K562 (cell line): ENCODE data around the gene CRB2. TPM values are rescaled to one million over a fixed set of nuclear protein-coding genes. Genes with fewer than 3 reads are reported as not detected.
A peak's percentile ranks its signal among the peaks of the same experiment; 100 is the strongest.

Experiments used
- ATAC-seq: fragments of 200-7000 bp; cut with Tn5 transposase; 3 replicates; pipeline ENCODE4 v1.9.1; 2020; ENCODE audit warnings: moderate library complexity
- BruUV-seq: library from RNA; stranded (reverse); fragments of 400-500 nt; replicated peaks from 2 replicates; lab custom pipeline; 2021; lab: Mats Ljungman, UMichigan
- CTCF ChIA-PET: fragments of 300-600 bp; formaldehyde crosslinking; extraction: SDS; loops from one replicate; lab custom pipeline; 2021; ENCODE audit warnings: low intra/inter-chr PET ratio; lab: Yijun Ruan, JAX
- POLR2A ChIA-PET: fragments of 300-600, 350-650 bp; sonication (Branson Sonifier 250); formaldehyde crosslinking; extraction: SDS; loops from one replicate; lab custom pipeline; 2021; ENCODE audit warnings: antibody characterized with exemption, inconsistent platforms; lab: Yijun Ruan, JAX
- DNase-seq, 4 experiments: peaks; one replicate each; pipeline versions ENCODE4 v3.0.0 to v3.0.0-alpha.2; 2011 to 2018; ENCODE audit warnings: low spot score in 3 of 4, mixed read lengths in 3 of 4; ENCODE audit errors: extremely low read depth in 1 of 4
- FAIRE-seq: peaks from 2 replicates; lab custom pipeline; 2011; peaks lifted over from hg19 to GRCh38; lab: Jason Lieb, UNC
- H2AFZ ChIP-seq: 2 replicates; pipeline ENCODE4 v1.6.0; 2011; ENCODE audit warnings: low read depth, low read length, control low read depth, inconsistent platforms
- H3K27ac ChIP-seq: fragments of 200-600 bp; 3 replicates; pipeline ENCODE4 v1.8.0; 2011; ENCODE audit warnings: low read depth, mild to moderate bottlenecking, control low read depth, inconsistent platforms, low read length, moderate library complexity, mixed read lengths; ENCODE audit errors: extremely low read depth
- H3K27me3 ChIP-seq, 2 experiments: fragments of 300-600 bp in 1 of 2; 2 replicates in 1 of 2; 3 replicates in 1 of 2; pipeline versions ENCODE4 v1.6.0 to v1.8.0; 2011; ENCODE audit warnings: inconsistent platforms in 2 of 2, low read length in 2 of 2, mild to moderate bottlenecking in 1 of 2, mixed read lengths in 1 of 2, moderate library complexity in 1 of 2; ENCODE audit not compliant: control insufficient read depth in 2 of 2, insufficient read depth in 2 of 2
- H3K36me3 ChIP-seq: fragments of 300-600 bp; 3 replicates; pipeline ENCODE4 v1.8.0; 2011; ENCODE audit warnings: mild to moderate bottlenecking, low read length, inconsistent platforms; ENCODE audit not compliant: control insufficient read depth, insufficient read depth
- H3K4me1 ChIP-seq, 2 experiments: fragments of 200-600 bp in 1 of 2; replicated peaks in 1 of 2; 2 replicates in 1 of 2; 3 replicates in 1 of 2; pipeline versions ENCODE4 v1.5.1 to v1.8.0; 2011; ENCODE audit warnings: inconsistent platforms in 2 of 2, low read length in 2 of 2, mild to moderate bottlenecking in 1 of 2, mixed read lengths in 1 of 2, moderate library complexity in 1 of 2; ENCODE audit not compliant: control insufficient read depth in 2 of 2, insufficient read depth in 2 of 2
- H3K4me2 ChIP-seq: 2 replicates; pipeline ENCODE4 v1.6.1; 2011; ENCODE audit warnings: low read length, control low read depth, inconsistent platforms, mixed read lengths; ENCODE audit not compliant: insufficient read depth
- H3K4me3 ChIP-seq: fragments of 200-600 bp; sonication (generic), shearing (Covaris generic); 2 replicates; pipeline ENCODE4 v1.5.1; 2016; ENCODE audit warnings: control low read depth, inconsistent platforms
- H3K79me2 ChIP-seq: fragments of 200-600 bp; 3 replicates; pipeline ENCODE4 v1.8.0; 2011; ENCODE audit warnings: low read length, inconsistent platforms; ENCODE audit not compliant: control insufficient read depth, insufficient read depth
- H3K9ac ChIP-seq, 2 experiments: 2 replicates each; pipeline versions ENCODE4 v1.6.0 to v1.6.1; 2011; ENCODE audit warnings: low read depth in 2 of 2, low read length in 2 of 2, control low read depth in 1 of 2, inconsistent platforms in 1 of 2, mild to moderate bottlenecking in 1 of 2, mixed read lengths in 1 of 2; ENCODE audit not compliant: insufficient read depth in 1 of 2
- H3K9me1 ChIP-seq: one replicate; pipeline ENCODE4 v1.6.0; 2011; ENCODE audit warnings: inconsistent platforms, mild to moderate bottlenecking, low read length, moderate library complexity; ENCODE audit not compliant: control insufficient read depth, insufficient read depth
- H3K9me3 ChIP-seq: replicated peaks from 2 replicates; pipeline ENCODE4 v1.5.1; 2011; ENCODE audit warnings: low read depth, low read length, inconsistent platforms; ENCODE audit not compliant: control insufficient read depth, insufficient read depth
- H4K20me1 ChIP-seq: replicated peaks from 2 replicates; pipeline ENCODE4 v1.6.1; 2011; ENCODE audit warnings: low read length, inconsistent platforms, mixed read lengths; ENCODE audit not compliant: control insufficient read depth, insufficient read depth
- BRCA1 ChIP-seq, 2 experiments: fragments of 450-650 bp in 1 of 2; sonication (generic) in 1 of 2; formaldehyde crosslinking in 1 of 2; IDR thresholded peaks; 2 replicates each; pipeline versions ENCODE4 v1.5.0 to v1.6.1; 2017 to 2020; ENCODE audit warnings: mild to moderate bottlenecking in 1 of 2, missing genetic modification reagents in 1 of 2
- CC2D1A ChIP-seq: fragments of 450-650 bp; IDR thresholded peaks from 2 replicates; pipeline ENCODE4 v1.6.1; 2017; ENCODE audit warnings: mild to moderate bottlenecking
- MAZ ChIP-seq, 2 experiments: fragments of 450-650 bp in 1 of 2; sonication (generic) in 1 of 2; formaldehyde crosslinking; IDR thresholded peaks in 1 of 2; conservative IDR thresholded peaks in 1 of 2; 2 replicates each; pipeline versions ENCODE4 v1.4.0 to v1.5.0; 2020; ENCODE audit warnings: mild to moderate bottlenecking in 1 of 2, missing genetic modification reagents in 1 of 2
- PCBP2 ChIP-seq: fragments of 200-400 bp; formaldehyde crosslinking; IDR thresholded peaks from 2 replicates; pipeline ENCODE4 v1.6.1; 2018; ENCODE audit warnings: low read length, low read depth, mild to moderate bottlenecking, moderate library complexity; ENCODE audit not compliant: poor library complexity, severe bottlenecking
- PHB2 ChIP-seq: fragments of 450-650 bp; IDR thresholded peaks from 2 replicates; pipeline ENCODE4 v1.6.1; 2017; ENCODE audit warnings: low read depth
- SRSF7 ChIP-seq: fragments of 200-400 bp; formaldehyde crosslinking; optimal IDR thresholded peaks from 2 replicates; pipeline ENCODE3; 2017; ENCODE audit warnings: mild to moderate bottlenecking, low read depth, low read length
- THRAP3 ChIP-seq: fragments of 450-650 bp; IDR thresholded peaks from 2 replicates; pipeline ENCODE4 v1.6.1; 2016; ENCODE audit warnings: mild to moderate bottlenecking, inconsistent platforms, borderline replicate concordance
- ZFP36 ChIP-seq: fragments of 150-350 bp; IDR thresholded peaks from 2 replicates; pipeline ENCODE4 v1.6.1; 2018; ENCODE audit warnings: low read length, low read depth; ENCODE audit not compliant: partially characterized antibody
- ZNF316 ChIP-seq: fragments of 450-650 bp; IDR thresholded peaks from 2 replicates; pipeline ENCODE4 v1.6.1; 2016
- WGBS: fragments of 100-300 bp; shearing (Covaris generic); methylation state at CpG from one replicate; pipeline ENCODE4 v1.1.6; 2016; ENCODE audit warnings: low coverage, mixed read lengths; ENCODE audit not compliant: insufficient coverage; ENCODE audit errors: missing lambda C conversion rate; 5-methylcytosine and 5-hydroxymethylcytosine counted together
- in situ Hi-C: fragments of 300-500 bp; cut with MboI; formaldehyde crosslinking; loops from 4 replicates; pipeline ENCODE4 v1.15.0; 2018; ENCODE audit warnings: inconsistent platforms, mixed read lengths
- intact Hi-C: fragments of 100-400 bp; cut with micrococcal nuclease; formaldehyde crosslinking; loops from 2 replicates; pipeline ENCODE4 v1.14.2; 2022
- polyA plus RNA-seq, 8 experiments: library from polyadenylated mRNA; depleted of rRNA in 4 of 8; stranded (reverse) in 5 of 8; unstranded in 3 of 8; fragments of >200 nt; fragmentation: Nextera tagmentation in 2 of 8; fragmentation: Illumina TruSeq in 1 of 8; extraction: Ambion mirVana in 2 of 8; extraction: Trizol in 1 of 8; gene quantifications; 2 replicates each; pipeline versions ENCODE4 v1.2.1 to v1.2.3, GENCODE V29; 2011 to 2014; ENCODE audit warnings: inconsistent platforms in 1 of 8, missing spikeins in 1 of 8
- total RNA-seq, 7 experiments: library from RNA; depleted of rRNA in 6 of 7; stranded (reverse); fragments of >200 nt in 6 of 7; fragmentation: Illumina TruSeq in 2 of 7; extraction: Trizol in 2 of 7; gene quantifications; 2 replicates each; pipeline versions ENCODE4 v1.2.1 to v1.2.3, GENCODE V29; 2011 to 2021; ENCODE audit warnings: low replicate concordance in 1 of 7
- TF ChIP-seq, protein P1 (sequence below): fragments of 250-450 bp; sonication (Bioruptor Pico); IDR thresholded peaks from 2 replicates; pipeline ENCODE4 v1.5.0; 2020; ENCODE audit warnings: mild to moderate bottlenecking

The CRB2 gene
- total and polyA plus RNA-seq, 9 of the 15 experiments (the other 6 are each of a cell fraction or from before 2014, with no cell fraction given): 0.13 to 1.2 (median 0.25) TPM; not detected in 2

GRCh38 chr9:123402981-123403509, 47.0 kb downstream of the CRB2 start:
- no peak overlapping the region for H2AFZ ChIP-seq
- no peaks in the 10 kb centered on the region for H3K9me3 ChIP-seq
- H3K4me1 ChIP-seq: peaks cover 14 to 15% of the 10 kb centered on the region in 2 experiments
- H3K4me2 ChIP-seq: no peak overlapping the region
- no peak for ATAC-seq
- no peak overlapping the region for H3K27ac ChIP-seq
- H3K36me3 ChIP-seq: no peaks in the 10 kb centered on the region
- H3K79me2 ChIP-seq: no peaks in the 10 kb centered on the region
- H3K4me3 ChIP-seq: no peak overlapping the region
- H3K27me3 ChIP-seq: no peaks in the 10 kb centered on the region
- ChIA-PET CTCF (no interaction called here), POLR2A (no interaction called here)
- in situ Hi-C loops: loop anchor here (10.0 kb wide), 1 partner anchor 632 kb away; no protein-coding TSS in a partner anchor
- H4K20me1 ChIP-seq: no peaks in the 10 kb centered on the region
- TF ChIP-seq ZFP36: no peak
- TF ChIP-seq ZNF316: no peak
- no peak for TF ChIP-seq BRCA1 (IDR thresholded peaks at IDR 0.05)
- no peak for TF ChIP-seq BRCA1 (CRISPR knock-in tag; IDR thresholded peaks at IDR 0.05)
- TF ChIP-seq MAZ (CRISPR knock-in tag; conservative IDR thresholded peaks at IDR 0.05 in 1 of 2, IDR thresholded peaks at IDR 0.05 in 1 of 2): no peak
- TF ChIP-seq, protein P1, sequence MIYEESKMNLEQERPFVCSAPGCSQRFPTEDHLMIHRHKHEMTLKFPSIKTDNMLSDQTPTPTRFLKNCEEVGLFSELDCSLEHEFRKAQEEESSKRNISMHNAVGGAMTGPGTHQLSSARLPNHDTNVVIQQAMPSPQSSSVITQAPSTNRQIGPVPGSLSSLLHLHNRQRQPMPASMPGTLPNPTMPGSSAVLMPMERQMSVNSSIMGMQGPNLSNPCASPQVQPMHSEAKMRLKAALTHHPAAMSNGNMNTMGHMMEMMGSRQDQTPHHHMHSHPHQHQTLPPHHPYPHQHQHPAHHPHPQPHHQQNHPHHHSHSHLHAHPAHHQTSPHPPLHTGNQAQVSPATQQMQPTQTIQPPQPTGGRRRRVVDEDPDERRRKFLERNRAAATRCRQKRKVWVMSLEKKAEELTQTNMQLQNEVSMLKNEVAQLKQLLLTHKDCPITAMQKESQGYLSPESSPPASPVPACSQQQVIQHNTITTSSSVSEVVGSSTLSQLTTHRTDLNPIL (CRISPR knock-in tag): no peak
- TF ChIP-seq CC2D1A: no peak
- TF ChIP-seq PCBP2: no peak
- no peak for TF ChIP-seq THRAP3
- no peak for TF ChIP-seq SRSF7
- no peak for TF ChIP-seq PHB2
- TF ChIP-seq, all 486 proteins: peak for 0
- no TSS peak for BruUV-seq
- 72% methylated on average over 17 of the region's 17 CpGs for whole genome bisulfite sequencing
- DNase-seq (no peak), FAIRE-seq (no peak)
- intact Hi-C loops: loop anchor here (2.0 kb wide), 2 partner anchors 136 to 638 kb away; no protein-coding TSS in a partner anchor
- Histone ChIP-seq H3K9ac (0 out of 4 replicates have a peak overlapping the region, but pooled peaks of 1 of the 2 experiments have one; percentile 13), H3K9me1 (no peaks in the 10 kb centered on the region)
